HepG2 (cell line): ENCODE data around the gene PTEN. TPM values are rescaled to one million over a fixed set of nuclear protein-coding genes. Genes with fewer than 3 reads are reported as not detected.

Source experiments
- ATAC-seq: fragments of 200-7000 bp; cut with Tn5 transposase; 3 replicates; pipeline ENCODE4 v1.9.1; 2020; ENCODE audit warnings: mild to moderate bottlenecking, moderate library complexity
- BruUV-seq: library from RNA; stranded (reverse); fragments of 400-500 nt; replicated peaks from 2 replicates; lab custom pipeline; 2021; lab: Mats Ljungman, UMichigan
- CTCF ChIA-PET: fragments of 300-600 bp; formaldehyde crosslinking; extraction: SDS; loops from one replicate; lab custom pipeline; 2021; ENCODE audit warnings: low total read pairs, inconsistent platforms, low intra/inter-chr PET ratio; lab: Yijun Ruan, JAX
- POLR2A ChIA-PET: fragments of 350-600 bp; sonication (Branson Sonifier 250); formaldehyde crosslinking; loops from one replicate; lab custom pipeline; 2020; ENCODE audit warnings: antibody characterized with exemption, inconsistent platforms; lab: Yijun Ruan, JAX
- DNase-seq: peaks from one replicate; pipeline ENCODE4 v3.0.0-alpha.2; 2015; ENCODE audit warnings: low spot score
- FAIRE-seq: peaks from 3 replicates; lab custom pipeline; 2011; peaks lifted over from hg19 to GRCh38; lab: Jason Lieb, UNC
- H2AFZ ChIP-seq: one replicate; pipeline ENCODE4 v1.6.1; 2011; ENCODE audit warnings: low read length, inconsistent platforms
- H3K27ac ChIP-seq: fragments of 300-600 bp; 3 replicates; pipeline ENCODE4 v1.8.0; 2011; ENCODE audit warnings: mixed run types, mild to moderate bottlenecking, mixed read lengths, low read length, inconsistent platforms; ENCODE audit not compliant: insufficient read depth; ENCODE audit errors: extremely low read length
- H3K27me3 ChIP-seq, 2 experiments: fragments of 200-600 bp in 1 of 2; 2 replicates in 1 of 2; 3 replicates in 1 of 2; pipeline versions ENCODE4 v1.6.0 to v1.8.0; 2011; ENCODE audit warnings: low read length in 2 of 2, mild to moderate bottlenecking in 2 of 2, moderate library complexity in 2 of 2, inconsistent platforms in 1 of 2; ENCODE audit not compliant: insufficient read depth in 2 of 2, control insufficient read depth in 1 of 2
- H3K36me3 ChIP-seq, 2 experiments: fragments of 200-600 bp in 1 of 2; replicated peaks in 1 of 2; 2 replicates in 1 of 2; 3 replicates in 1 of 2; pipeline versions ENCODE4 v1.5.1 to v1.8.0; 2011; ENCODE audit warnings: low read length in 2 of 2, inconsistent platforms in 1 of 2; ENCODE audit not compliant: insufficient read depth in 2 of 2, control insufficient read depth in 1 of 2
- H3K4me1 ChIP-seq: 2 replicates; pipeline ENCODE4 v1.5.1; 2012; ENCODE audit warnings: low read length, inconsistent platforms; ENCODE audit not compliant: insufficient read depth
- H3K4me2 ChIP-seq: 2 replicates; pipeline ENCODE4 v1.6.0; 2011; ENCODE audit warnings: low read depth, low read length, inconsistent platforms
- H3K4me3 ChIP-seq, 3 experiments: fragments of 200-600 bp in 1 of 3; sonication (generic), shearing (Covaris generic) in 1 of 3; replicated peaks in 1 of 3; 2 replicates each; pipeline ENCODE4 v1.5.1; 2011 to 2016; ENCODE audit warnings: low read length in 3 of 3, inconsistent platforms in 2 of 3, low read depth in 2 of 3, mild to moderate bottlenecking in 2 of 3, control low read depth in 1 of 3, mixed read lengths in 1 of 3; ENCODE audit not compliant: insufficient read depth in 1 of 3
- H3K79me2 ChIP-seq: one replicate; pipeline ENCODE4 v1.6.1; 2011; ENCODE audit warnings: low read length, inconsistent platforms; ENCODE audit not compliant: insufficient read depth
- H3K9ac ChIP-seq: 2 replicates; pipeline ENCODE4 v1.6.0; 2011; ENCODE audit warnings: mild to moderate bottlenecking, low read depth, low read length, inconsistent platforms; ENCODE audit not compliant: insufficient read depth
- H3K9me3 ChIP-seq: 2 replicates; pipeline ENCODE4 v1.5.1; 2012; ENCODE audit warnings: mild to moderate bottlenecking, low read length
- H4K20me1 ChIP-seq: 2 replicates; pipeline ENCODE4 v1.6.0; 2011; ENCODE audit warnings: inconsistent platforms, mild to moderate bottlenecking, low read length, moderate library complexity; ENCODE audit not compliant: insufficient read depth
- ISX ChIP-seq: sonication (generic); formaldehyde crosslinking; conservative IDR thresholded peaks from 2 replicates; pipeline ENCODE4 v1.5.0; 2020; ENCODE audit warnings: missing genetic modification reagents
- REST ChIP-seq, 2 experiments: IDR thresholded peaks; 2 replicates each; pipeline ENCODE4 v1.6.1; 2011 to 2012; ENCODE audit warnings: low read length in 2 of 2, borderline replicate concordance in 1 of 2, low read depth in 1 of 2, mild to moderate bottlenecking in 1 of 2, moderate library complexity in 1 of 2
- THAP11 ChIP-seq: IDR thresholded peaks from 2 replicates; pipeline ENCODE4 v1.6.1; 2016; ENCODE audit warnings: missing biosample characterization, missing genetic modification reagents
- ZNF512B ChIP-seq: sonication (generic); formaldehyde crosslinking; IDR thresholded peaks from 2 replicates; pipeline ENCODE4 v1.5.1; 2020; ENCODE audit warnings: missing genetic modification reagents, mild to moderate bottlenecking, borderline replicate concordance
- ZNF549 ChIP-seq: sonication (generic); formaldehyde crosslinking; IDR thresholded peaks from 2 replicates; pipeline ENCODE4 v1.5.0; 2020; ENCODE audit warnings: missing genetic modification reagents
- WGBS: methylation state at CpG from one replicate; pipeline ENCODE4 v1.1.6; 2017; ENCODE audit warnings: low lambda C conversion rate; 5-methylcytosine and 5-hydroxymethylcytosine counted together
- in situ Hi-C: cut with HindIII; loops from 2 replicates; pipeline ENCODE4 v1.10.0; 2017; ENCODE audit warnings: low pct_unique_long_range_greater_than_20kb; ENCODE audit not compliant: extremely low pct_ligation_motif_present
- intact Hi-C: fragments of 100-400 bp; cut with micrococcal nuclease; formaldehyde crosslinking; loops from one replicate; pipeline ENCODE4 v1.10.0; 2022; ENCODE audit not compliant: unreplicated experiment
- polyA plus RNA-seq, 8 experiments: library from polyadenylated mRNA; depleted of rRNA in 3 of 8; stranded (reverse) in 7 of 8; unstranded in 1 of 8; fragments of >200 nt; fragmentation: Illumina TruSeq in 4 of 8; extraction: Trizol in 4 of 8; gene quantifications; 2 replicates each; pipeline versions ENCODE4 v1.2.1 to v1.2.3, GENCODE V29; 2011 to 2016; ENCODE audit warnings: low read depth in 4 of 8, missing spikeins in 1 of 8, mixed read lengths in 1 of 8; ENCODE audit not compliant: insufficient read depth in 1 of 8
- total RNA-seq, 5 experiments: library from RNA; depleted of rRNA; stranded (reverse); fragments of >200 nt; fragmentation: Illumina TruSeq; extraction: Trizol; gene quantifications; 2 replicates each; pipeline ENCODE4 v1.2.3, GENCODE V29; 2016; ENCODE audit warnings: low read depth in 1 of 5
- TF ChIP-seq, protein P1 (sequence below): sonication (generic); formaldehyde crosslinking; IDR thresholded peaks from 2 replicates; pipeline ENCODE4 v1.4.0; 2020; ENCODE audit warnings: mild to moderate bottlenecking, missing genetic modification reagents

PTEN gene
- total and polyA plus RNA-seq, 2 of the 13 experiments (the other 11 are each of a cell fraction or from before 2014, with no cell fraction given), result 30.3 to 61.3 TPM

DNA sequence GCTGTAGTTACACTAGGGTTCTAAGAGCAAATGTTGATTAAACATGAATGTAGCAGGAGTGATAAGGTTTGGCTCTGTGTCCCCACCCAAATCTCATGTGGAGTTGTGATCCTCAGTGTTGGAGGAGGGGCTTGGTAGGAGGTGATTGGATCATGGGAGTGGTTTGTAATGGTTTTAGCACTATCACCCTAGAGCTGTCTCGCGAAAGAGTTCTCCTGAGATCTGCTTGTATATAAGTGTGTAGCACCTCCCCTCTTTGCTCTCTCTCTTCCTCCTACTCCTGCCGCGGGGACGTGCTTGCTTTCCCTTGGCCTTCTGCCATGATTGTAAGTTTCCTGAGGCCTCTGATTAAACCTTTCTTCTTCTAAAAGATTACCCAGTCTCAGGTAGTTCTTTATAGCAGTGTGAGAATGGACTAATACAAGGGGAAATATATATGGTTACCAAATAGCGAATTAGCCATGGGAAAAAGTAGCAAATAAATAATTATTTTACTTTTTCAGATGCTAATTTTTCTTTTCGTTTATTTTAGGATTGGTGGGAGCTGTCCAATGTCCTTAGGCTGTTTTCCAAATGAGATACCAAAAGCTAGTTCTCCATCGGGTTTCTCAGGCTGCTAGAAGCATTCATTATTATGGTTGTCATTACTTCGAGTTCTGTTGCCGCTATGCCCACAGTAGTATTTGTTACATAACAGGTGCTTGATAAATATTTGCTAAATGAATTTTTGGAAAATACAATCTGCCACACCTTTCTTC is 58.7 kb downstream of the PTEN start:
- POLR2A ChIA-PET, result no interaction called here
- no peaks in the 10 kb centered on the region for H3K27me3 ChIP-seq
- no TSS peak for BruUV-seq
- H3K79me2 ChIP-seq, result peaks cover 48% of the 10 kb centered on the region
- no peaks in the 10 kb centered on the region; the same call in 1 of the 2 replicates for H4K20me1 ChIP-seq
- no peak overlapping the region for H3K4me2 ChIP-seq
- TF ChIP-seq, protein P1, sequence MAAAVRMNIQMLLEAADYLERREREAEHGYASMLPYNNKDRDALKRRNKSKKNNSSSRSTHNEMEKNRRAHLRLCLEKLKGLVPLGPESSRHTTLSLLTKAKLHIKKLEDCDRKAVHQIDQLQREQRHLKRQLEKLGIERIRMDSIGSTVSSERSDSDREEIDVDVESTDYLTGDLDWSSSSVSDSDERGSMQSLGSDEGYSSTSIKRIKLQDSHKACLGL (CRISPR knock-in tag), result no peak
- TF ChIP-seq ISX (no peak), THAP11 (CRISPR knock-in tag) (no peak), ZNF512B (no peak), ZNF549 (CRISPR knock-in tag) (no peak), REST (IDR thresholded peaks at IDR 0.05; ENCODE audit: borderline replicate concordance in 1 of 2, low read depth in 1 of 2, low read length in 2 of 2) (peak in 1 of 2 experiments; percentile 85; a peak in 3 of 4 replicates)
- TF ChIP-seq, all 625 proteins: peak for 1
- no peak overlapping the region for H3K27ac ChIP-seq
- ATAC-seq (no peak), FAIRE-seq (no peak), DNase-seq (no peak)
- no peak overlapping the region for H3K9ac ChIP-seq
- CTCF ChIA-PET, result no interaction called here
- in situ Hi-C loops (no loop called here), intact Hi-C loops (no loop called here)
- 96% methylated on average over 10 of the region's 10 CpGs for WGBS
- no peak overlapping the region for H3K4me3 ChIP-seq
- H2AFZ ChIP-seq, result no peak overlapping the region
- H3K36me3 ChIP-seq, result peaks cover 0 to 11% of the 10 kb centered on the region in 2 experiments; a peak in 3 of 5 replicates
- no peaks in the 10 kb centered on the region for H3K9me3 ChIP-seq
- peaks cover 6% of the 10 kb centered on the region; the same call in 1 of the 2 replicates for H3K4me1 ChIP-seq
